Endometrium (tissue), 2 donors: Measurements from ENCODE around the gene IRGQ.
"Not testable (repeated sequence)": the region's sequence is repeated elsewhere in the genome, so short reads cannot be mapped to it uniquely, and the experiment has no call there.

ENCODE experiments used
- FAIRE-seq: peaks from 2 replicates; lab custom pipeline; 2012; peaks lifted over from hg19 to GRCh38; lab: Jason Lieb, UNC
- donor health status: control.
- donor health status: control.

Gene IRGQ

DNA sequence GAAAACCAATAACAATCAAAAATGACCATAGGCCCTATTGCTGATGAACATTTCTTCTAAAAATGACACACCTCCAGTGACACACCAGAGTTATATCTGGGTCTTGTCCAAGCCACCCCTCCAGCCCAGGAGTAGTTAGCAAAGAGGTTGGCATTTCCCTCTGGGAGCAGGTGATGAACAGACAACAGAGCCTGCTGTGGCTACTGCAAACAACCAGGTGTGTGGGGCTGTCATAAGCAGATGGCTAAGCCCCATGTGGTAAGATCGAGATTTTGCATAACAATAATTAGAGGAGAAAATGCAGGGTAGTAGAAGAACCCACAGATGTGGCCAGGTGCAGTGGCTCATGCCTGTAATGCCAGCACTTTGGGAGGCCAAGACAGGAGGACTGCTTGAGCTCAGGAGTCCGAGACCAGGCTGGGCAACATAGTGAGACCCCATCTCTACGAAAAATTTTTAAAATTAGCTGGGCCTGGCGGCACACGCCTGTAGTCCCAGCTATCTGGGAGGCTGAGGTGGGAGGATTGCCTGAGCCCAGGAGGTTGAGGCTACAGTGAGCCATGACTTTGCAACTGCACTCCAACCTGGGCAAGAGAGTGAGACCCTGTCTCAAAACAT is 25.7 kb downstream of the IRGQ start:
- no peak for FAIRE-seq

DNA sequence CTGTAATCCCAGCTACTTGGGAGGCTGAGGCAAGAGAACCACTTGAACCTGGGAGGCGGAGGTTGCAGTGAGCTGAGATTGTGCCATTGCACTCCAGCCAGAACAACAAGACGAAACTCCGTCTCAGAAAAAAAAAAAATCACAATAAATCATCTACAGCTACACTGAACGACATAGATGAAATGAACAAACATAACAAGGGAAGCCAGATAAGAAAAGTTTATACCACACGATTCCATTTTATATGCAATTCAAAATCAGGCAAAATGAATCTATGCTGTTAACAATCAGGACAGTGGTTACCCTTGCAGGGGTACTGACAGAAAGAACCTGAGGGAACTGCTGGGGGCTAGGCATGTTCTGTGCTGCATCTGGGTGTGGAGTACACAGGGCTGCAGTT is 26.3 kb downstream of the IRGQ start:
- no peak for FAIRE-seq

DNA sequence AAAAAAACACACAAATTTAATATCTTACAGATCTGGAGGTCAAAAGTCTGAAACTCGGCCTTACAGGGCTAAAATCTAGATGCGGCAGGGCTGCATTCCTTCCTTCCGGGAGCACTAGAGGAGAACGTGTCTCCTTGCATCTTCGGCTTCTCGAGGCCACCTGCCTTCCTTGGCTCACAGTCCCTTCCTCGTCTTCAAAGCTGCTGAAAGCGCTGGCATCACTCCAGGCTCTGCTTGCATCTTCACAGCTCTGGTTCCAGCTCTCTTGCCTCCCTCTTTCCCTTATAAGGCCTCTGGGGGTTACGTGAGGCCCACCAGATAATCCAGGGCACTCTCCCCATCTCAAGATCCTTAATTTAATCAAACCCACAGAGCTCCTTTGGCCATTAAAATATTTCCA is 31.1 kb downstream of the IRGQ start:
- FAIRE-seq = no peak

DNA sequence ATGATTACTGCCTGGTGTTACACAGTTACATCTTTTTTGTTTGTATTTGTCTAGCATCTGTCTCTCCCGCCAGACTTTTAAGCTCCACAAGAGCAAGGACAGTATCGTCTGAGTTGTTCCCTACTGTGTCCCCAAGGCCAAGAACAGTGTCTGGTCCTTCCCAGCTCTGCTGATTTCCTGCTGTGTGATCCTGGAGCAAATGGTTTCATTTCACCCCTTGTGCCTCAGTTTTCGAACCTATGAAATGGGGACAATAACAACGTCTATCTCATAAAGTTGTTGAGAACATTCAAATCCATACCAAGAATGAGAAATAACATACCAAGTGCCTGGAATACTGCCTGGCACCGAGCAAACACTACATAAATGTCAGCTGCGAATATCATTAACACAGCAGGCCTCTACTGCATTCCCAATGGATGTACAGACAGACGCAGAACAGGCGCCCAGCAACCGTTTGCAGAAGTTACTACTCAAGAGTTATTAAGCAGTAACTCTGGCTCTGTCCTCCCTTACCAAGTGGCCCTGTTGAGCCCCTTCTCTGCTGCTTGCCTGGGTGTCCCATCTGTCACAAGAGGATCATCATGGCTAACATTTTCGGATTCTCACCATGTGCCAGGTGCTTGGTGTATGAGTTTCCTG is 32.0 kb downstream of the IRGQ start:
- no peak for FAIRE-seq

DNA sequence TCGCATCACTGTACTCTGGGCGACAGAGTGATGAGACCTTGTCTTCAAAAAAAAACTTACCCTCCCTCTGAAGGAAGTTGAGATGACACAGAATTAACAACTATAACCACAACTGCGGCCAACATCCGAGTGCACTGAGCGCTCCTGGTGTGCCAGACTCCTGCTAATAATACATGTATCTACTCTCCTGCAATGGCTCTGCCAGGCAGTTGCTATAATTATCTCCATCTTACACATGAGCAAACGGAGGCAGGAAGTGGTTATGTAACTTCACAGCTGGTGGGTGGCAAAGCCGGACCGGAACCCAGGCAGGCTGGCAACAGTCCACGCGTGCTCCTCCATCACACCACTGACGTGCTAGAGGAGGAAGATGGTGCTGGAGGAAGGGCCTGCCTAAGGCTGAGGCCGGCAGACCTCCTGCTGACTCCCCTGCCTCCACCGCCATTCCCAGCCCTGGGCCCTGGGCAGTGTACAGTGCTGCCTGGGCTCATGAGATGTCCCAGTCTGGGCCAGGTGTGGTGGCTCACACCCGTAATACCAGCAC is 33.2 kb downstream of the IRGQ start:
- FAIRE-seq = no peak

DNA sequence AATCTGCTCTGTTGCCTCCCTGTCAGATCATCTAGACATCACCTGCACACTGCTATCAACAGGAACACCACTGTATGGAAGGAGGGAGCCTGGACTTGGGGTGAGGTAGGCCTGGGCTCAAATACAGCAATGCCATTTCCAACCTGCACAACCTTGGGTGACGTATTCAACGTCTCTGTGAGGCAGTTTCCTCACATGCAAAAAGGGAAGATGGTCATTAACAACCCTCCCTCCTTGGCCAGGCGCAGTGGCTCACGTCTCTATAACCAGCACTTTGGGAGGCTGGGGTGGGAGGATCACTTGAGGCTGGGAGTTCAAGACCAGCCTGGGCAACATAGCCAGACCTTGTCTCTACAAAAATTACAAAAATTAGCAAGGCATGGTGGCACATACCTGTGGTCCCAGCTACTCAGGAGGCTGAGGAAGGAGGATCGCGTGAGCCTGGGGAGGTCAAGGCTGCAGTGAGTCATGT is 33.7 kb downstream of the IRGQ start:
- no peak for FAIRE-seq

DNA sequence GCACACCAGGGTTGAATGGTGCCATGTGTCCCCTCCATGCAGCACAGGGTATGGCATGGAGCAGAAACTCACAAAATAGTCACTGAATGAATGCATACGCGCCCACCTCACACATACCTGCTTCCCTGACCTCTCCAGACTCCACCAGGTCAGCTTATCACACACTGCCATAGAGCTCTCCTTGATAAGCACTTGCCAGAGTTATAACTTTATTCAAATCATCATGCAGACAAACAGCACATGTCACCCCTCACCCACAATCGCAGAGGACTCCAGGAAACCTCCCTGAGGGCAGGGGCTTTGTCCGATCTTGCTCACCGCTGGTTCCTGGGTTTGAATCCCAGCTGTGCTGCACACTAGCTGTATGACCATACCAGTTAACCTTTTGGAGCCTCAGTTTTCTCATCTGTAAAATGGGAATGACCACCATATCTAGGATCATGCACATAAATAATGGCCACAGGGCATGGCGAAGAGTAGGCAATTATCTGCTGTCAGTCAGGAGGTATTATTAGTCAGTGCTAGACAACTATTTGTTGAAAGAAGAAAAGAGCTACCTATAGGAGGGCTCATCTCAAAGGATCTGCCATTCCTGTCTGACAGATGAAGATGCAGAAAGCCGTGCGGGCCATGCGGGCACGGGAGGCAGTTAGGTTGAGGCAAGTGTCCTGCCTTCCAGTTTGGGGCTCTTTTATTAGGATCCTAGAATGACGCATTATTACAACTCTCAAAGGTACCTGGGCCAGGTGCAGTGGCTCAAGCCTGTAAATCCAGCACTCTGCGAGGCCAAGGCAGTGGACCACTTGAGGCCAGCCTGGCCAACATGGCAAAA is 34.6 kb downstream of the IRGQ start:
- FAIRE-seq = no peak

DNA sequence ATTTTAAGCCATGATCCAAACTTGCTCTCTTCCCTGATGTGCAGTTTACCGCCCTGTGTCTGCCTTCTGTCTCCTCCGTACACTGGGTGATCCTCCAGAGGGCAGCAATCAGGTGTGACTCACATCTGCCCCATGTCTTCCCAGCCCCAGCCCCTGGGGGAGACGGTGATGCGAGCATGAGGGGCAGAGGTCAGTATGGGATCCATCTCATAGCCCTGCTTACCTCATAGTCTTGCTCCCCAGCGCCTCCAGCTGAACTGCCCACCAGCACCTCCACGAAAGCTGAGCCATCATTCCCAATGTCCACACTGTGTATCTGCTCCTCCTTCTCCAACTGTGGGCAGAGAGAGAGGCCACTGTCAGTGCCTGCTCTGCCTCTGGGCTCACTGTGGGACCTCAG is 35.2 kb downstream of the IRGQ start:
- no peak for FAIRE-seq

DNA sequence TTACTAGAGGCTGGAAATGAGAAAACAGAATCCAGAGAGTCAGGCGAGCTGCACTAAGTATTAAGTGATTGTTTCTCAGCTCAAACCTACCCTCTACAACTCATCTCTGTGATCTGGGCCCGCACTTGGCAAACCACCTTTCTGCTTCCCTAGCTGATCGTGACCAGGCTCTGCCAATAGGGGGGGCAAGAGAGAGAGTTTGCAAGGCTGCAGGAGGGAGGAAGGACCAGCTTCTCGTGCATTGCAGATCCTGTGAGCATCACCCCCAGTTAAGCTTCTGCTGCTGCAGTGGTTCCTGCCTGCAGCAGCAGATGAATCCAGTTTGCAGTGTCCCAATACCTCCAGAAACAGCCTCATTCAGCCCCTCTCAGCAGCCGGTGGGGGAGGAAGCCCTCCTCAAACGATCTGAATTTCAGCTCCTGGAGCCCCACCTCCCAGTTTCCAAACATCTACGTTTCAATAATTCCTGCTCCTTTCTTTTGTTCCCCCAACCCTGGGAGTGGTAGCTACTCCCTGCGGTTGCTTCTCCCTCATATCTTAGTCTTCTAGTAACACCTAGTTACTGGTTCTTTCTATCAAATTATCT is 40.7 kb downstream of the IRGQ start:
- FAIRE-seq = no peak

DNA sequence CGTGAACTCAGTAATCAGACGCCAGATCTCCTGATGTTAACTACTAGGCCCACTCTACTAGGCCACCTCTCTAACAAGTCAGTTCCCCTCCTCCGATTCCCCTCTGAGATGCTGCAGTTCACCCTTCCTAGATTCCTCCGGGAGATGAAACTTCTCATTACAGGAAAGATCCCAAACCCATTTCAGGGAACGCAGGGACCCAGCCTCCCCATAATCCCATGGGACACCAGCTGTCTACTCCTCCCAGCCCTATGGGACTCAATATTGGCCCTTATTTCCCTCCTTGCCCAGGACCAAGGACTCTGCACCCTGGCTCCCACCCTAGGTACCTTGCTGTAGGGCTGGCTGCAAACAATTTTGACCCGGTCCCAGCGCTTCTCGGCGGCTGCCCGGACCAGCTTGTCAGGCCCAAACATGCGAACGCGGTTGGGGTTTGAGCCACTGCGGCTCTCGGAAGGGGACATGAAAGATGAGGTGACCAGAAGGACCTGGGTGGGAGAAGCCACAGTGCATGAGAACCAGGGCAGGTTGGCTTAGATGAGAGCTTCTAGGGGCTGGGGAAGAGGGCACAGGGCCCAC is 41.5 kb downstream of the IRGQ start:
- no peak for FAIRE-seq

DNA sequence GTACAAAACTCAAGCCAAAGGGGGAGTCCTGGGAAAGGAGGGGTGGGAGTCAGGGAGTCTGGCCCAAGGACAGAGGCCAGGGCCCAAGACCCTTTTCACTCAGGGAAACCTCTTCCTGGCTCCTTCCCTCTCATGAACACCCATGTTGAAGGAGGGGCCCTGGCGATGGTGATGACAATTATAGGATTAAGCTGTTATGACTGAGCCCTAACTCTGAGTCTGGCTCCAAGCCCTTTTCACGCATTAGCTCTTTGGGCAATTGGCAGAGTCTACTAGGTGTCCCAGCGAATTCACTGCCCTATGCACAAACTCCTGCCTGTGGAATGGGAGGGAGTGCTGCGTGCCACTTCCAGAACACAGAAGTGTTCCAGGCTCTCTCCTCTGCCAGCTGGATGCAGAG is 42.3 kb downstream of the IRGQ start:
- no peak for FAIRE-seq

DNA sequence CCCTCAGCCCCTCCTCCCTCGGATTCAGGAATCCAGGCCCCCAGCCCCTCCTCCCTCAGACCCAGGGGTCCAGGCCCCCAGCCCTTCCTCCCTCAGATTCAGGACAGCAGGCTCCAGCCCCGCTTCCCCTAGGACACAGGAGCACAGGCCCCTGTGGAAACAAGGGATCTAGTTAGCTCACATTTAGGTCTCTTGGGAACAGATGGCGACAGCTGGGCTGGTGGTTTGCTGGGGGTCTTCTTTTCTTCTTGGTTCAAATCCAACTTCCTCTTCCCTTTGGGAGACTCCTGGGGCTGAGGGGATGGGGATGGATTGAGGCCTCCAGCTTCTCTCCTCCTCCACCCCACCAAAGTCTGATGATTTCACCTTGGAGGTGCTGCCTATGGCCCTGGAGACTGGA is 43.3 kb downstream of the IRGQ start:
- FAIRE-seq = no peak

DNA sequence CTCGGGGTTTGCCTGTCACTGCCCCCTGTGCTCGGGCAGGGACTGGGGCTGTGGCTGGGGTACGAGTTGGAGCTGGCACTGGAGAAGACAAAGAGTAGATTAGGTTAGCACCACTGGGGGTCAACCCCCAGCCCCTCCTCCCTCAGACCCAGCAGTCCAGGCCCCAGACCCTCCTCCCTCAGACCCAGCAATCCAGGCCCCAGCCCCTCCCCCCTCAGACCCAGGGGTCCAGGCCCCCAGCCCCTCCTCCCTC is 43.8 kb downstream of the IRGQ start:
- no peak for FAIRE-seq

DNA sequence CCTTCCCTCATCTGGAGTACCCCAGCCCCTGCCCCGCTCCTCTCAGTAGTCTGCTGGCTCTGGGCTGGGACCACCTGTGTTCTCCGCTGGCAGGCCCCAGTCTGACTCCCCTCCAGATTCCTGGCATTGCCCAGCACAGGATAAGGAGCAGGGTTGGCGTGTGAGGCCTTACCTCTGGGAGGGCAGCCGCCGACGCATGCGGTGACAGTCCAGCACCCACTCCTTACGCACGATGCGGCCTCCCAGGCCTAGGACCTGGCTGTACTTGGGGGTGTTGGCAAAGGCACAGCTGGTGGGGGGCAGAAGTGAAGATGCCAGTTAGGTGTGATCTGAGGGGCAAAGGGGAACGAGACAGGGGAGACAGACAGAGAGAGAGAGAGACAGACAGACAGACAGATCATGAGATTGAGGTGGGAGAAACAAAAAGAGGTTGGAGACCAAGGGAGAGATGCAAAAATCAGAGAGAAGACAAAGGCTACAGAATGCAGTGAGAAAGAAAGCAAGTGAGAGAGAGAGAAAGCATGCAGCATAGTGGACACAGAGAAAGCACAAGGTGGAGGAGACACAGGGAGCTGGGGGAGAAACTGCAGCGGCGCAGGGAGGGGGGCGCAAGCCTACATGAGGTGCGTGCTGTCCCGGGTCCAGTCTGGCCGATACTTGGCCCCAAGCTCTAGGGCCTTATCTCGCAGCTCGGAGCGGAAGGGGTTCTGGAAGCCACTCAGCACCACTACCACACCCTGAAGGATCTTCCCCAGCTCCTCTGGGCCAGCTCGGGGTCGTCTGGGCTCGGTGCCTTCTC is 44.3 kb downstream of the IRGQ start:
- FAIRE-seq = no peak

DNA sequence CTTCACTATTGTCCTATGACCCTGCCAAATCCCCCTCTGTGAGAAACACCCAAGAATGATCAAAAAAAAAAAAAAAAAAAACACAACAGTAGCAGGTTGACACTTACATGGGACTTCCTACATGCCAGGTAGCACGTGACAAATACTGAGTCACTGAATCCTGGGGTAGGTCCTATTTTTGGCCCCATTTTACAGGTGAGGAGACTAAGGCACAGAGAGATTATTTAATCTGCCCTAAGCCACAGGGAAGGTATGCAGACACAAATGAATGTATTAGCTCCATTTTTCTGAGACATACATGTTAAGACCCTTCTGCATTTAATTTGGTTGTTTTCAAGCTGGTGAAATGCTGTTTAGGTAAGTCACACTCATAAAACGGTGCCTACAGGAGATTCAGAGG is 47.2 kb downstream of the IRGQ start:
- no peak for FAIRE-seq

DNA sequence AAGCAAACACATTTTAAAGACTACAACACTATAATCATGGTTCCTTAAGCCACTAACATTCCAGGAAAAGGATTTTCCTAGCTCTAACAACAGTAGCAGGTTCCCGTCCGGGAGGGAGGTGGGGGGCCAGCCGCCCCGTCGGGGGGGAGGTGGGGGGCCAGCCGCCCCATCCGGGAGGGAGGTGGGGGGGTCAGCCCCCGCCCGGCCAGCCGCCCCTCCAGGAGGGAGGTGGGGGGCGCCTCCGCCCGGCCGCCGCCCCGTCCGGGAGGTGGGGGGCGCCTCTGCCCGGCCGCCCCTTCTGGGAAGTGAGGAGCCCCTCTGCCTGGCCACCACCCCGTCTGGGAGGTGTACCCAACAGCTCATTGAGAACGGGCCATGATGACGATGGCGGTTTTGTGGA is 48.0 kb downstream of the IRGQ start:
- FAIRE-seq = not testable (repeated sequence)

DNA sequence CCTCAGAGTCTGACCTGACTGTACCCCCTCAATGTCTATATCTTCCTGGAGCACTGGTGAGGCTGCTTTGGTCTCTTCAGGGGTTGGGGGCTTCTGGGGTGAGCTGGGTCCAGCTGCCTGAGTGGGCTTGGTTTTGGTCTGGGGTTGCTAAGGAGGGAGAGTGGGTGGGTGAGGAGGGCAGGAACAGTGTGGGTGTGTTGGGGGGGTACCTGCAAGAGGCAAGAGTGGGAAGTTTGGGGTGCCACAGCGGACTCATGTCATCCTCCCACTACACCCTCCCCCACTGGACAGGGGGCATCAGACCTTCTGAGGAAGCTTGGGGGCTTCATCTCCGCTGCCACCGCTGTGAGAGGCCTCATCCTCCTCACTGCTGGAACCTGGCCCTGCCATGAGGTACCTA is 49.4 kb downstream of the IRGQ start:
- FAIRE-seq = no peak

DNA sequence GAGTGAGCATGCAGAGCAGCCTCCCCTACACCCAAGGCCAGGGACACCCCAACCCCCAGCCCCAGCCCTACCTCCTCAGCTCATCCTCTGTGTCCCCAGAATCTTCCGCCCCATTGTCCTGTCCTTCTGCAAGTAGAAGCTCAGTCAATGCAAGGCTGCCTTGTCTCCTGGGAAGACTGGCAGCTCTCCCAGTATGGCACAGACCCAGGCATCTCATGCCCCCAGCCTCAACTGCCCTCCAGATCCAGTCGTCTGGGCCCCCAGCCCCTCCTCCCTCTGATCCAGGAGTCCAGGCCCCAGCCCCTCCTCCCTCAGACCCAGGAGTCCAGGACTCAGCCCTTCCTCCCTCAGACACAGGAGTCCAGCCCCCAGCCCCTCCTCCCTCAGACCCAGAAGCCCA is 50.0 kb downstream of the IRGQ start:
- no peak for FAIRE-seq

DNA sequence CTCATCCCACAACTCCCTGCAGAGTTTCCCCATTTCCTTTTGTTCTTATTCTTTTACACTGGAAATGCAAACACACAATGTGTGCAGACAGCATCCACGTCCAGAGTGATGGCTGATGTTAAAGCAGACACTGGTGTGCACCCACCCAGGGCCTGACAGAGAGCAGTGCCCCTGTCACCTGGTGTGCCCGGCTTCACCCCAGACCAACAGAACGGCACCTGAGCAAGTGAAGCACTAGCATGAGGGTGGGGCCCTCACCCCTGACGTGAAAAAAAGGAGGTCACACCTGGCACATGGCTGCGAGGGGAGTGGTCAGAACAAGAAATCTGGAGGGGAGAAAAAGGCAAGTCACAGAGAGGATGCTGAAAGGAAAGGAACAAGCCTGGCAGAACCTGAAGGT is 50.7 kb downstream of the IRGQ start:
- no peak for FAIRE-seq

DNA sequence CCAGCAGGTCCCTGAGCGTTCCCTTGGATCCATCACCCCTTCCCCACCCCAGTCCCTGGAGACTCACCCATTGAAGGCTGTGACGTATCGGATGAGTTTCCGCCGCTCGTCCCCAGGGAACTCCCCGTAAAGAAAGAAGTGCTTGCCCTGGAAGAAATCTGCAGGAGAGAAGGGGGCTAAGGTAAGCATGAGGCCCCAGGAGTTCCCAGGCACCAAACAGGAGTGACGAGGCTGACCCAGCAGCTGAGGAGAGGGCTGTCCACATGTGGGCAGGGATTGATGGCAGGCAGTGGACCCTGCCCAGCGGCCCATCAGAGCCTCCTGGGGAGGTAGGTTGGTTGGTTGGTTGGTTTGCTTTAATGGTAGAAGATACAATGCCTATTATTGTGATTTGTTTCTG is 51.9 kb downstream of the IRGQ start:
- no peak for FAIRE-seq

DNA sequence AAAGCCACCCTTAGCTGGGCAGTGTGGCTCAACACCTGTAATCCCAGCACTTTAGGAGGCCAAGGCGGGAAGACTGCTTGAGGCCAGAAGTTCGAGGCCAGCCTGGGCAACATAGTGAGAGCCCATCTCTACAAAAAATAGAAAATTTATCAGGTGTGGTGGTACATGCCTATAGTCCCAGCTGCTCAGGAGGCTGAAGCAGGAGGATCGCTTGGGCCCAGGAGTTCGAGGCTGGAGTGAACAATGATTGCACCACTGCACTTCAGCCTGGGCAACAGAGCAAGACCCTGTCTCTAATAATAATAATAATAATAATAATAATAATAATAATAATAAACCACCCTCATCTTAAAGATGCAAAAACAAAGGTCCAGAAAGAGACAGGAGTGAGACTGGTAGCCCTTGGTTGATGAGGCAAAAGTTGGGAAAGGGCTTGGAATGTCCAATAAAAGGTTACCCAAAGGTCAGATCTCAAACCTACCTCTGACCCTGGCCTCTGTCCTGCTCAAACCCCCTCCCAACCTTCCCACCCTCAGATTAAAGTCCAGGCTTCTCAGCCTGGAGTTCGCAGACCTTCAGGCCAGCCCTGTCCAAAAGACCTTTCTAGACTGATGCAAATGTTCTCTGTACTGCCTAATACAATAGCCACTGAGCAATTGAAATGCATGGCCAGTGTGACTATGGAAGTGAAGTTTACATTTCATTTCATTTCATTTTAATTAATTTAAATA is 53.8 kb downstream of the IRGQ start:
- FAIRE-seq = no peak
